H1 (cell line): ENCODE results near the gene GRIA4.

Experiments used
- CHD1 ChIP-seq: IDR thresholded peaks from 2 replicates; pipeline ENCODE4 v1.6.1; 2012; ENCODE audit warnings: low read depth, low read length, improper control_type of control experiment
- CTCF ChIP-seq, 3 experiments: IDR thresholded peaks; 1 replicate in 2 of 3; 2 replicates in 1 of 3; pipeline versions ENCODE4 v1.5.1 to v1.6.1; 2011; ENCODE audit warnings: low read length in 3 of 3, mild to moderate bottlenecking in 3 of 3, inconsistent platforms in 2 of 3, low read depth in 1 of 3, moderate library complexity in 1 of 3; ENCODE audit not compliant: insufficient read depth in 1 of 3; ENCODE audit errors: control extremely low read depth in 1 of 3
- EZH2 ChIP-seq: fragments of 200-600 bp; sonication (generic); IDR thresholded peaks from 2 replicates; pipeline ENCODE4 v1.7.1; 2012; ENCODE audit warnings: low read depth, mild to moderate bottlenecking, moderate library complexity, low read length, inconsistent platforms; ENCODE audit not compliant: severe bottlenecking
- HDAC6 ChIP-seq: IDR thresholded peaks from one replicate; pipeline ENCODE4 v1.7.1; 2012; ENCODE audit warnings: low read depth, mild to moderate bottlenecking, inconsistent platforms, low read length, moderate library complexity
- NRF1 ChIP-seq: IDR thresholded peaks from 2 replicates; pipeline ENCODE4 v1.6.1; 2011; ENCODE audit warnings: mild to moderate bottlenecking, low read depth, low read length, improper control_type of control experiment
- POLR2A ChIP-seq, 2 experiments: IDR thresholded peaks; 1 replicate in 1 of 2; 2 replicates in 1 of 2; pipeline ENCODE4 v1.6.1; 2011; ENCODE audit warnings: low read depth in 2 of 2, low read length in 2 of 2, mild to moderate bottlenecking in 2 of 2; ENCODE audit errors: control extremely low read depth in 1 of 2
- POLR2AphosphoS5 ChIP-seq: IDR thresholded peaks from 2 replicates; pipeline ENCODE4 v1.6.1; 2011; ENCODE audit warnings: low read depth, low read length
- RBBP5 ChIP-seq: IDR thresholded peaks from 2 replicates; pipeline ENCODE4 v1.7.1; 2012; ENCODE audit warnings: low read depth, mild to moderate bottlenecking, inconsistent platforms, low read length, moderate library complexity, borderline replicate concordance
- RXRA ChIP-seq: IDR thresholded peaks from 2 replicates; pipeline ENCODE4 v1.6.1; 2011; ENCODE audit warnings: low read depth, mild to moderate bottlenecking, low read length, moderate library complexity; ENCODE audit not compliant: insufficient read depth
- SIN3A ChIP-seq, 2 experiments: IDR thresholded peaks in 1 of 2; conservative IDR thresholded peaks in 1 of 2; 2 replicates each; pipeline ENCODE4 v1.6.1; 2011 to 2012; ENCODE audit warnings: low read length in 2 of 2, improper control_type of control experiment in 1 of 2, low read depth in 1 of 2, mild to moderate bottlenecking in 1 of 2
- SP1 ChIP-seq: IDR thresholded peaks from 2 replicates; pipeline ENCODE4 v1.6.1; 2011; ENCODE audit warnings: low read depth, low read length
- TCF12 ChIP-seq: IDR thresholded peaks from 2 replicates; pipeline ENCODE4 v1.6.1; 2011; ENCODE audit warnings: low read depth, mild to moderate bottlenecking, low read length

GRCh38 chr11:105878510-105878909, 268.6 kb downstream of the GRIA4 start:
- TF ChIP-seq TCF12 (no peak), CHD1 (no peak), SP1 (no peak), POLR2A (IDR thresholded peaks at IDR 0.05; ENCODE audit: control extremely low read depth in 1 of 2, low read depth in 2 of 2, low read length in 2 of 2) (no peak), RBBP5 (no peak), CTCF (IDR thresholded peaks at IDR 0.05; ENCODE audit: control extremely low read depth in 1 of 3, insufficient read depth in 1 of 3, low read depth in 1 of 3, low read length in 3 of 3) (no peak), EZH2 (no peak), SIN3A (conservative IDR thresholded peaks at IDR 0.05 in 1 of 2, IDR thresholded peaks at IDR 0.05 in 1 of 2; ENCODE audit: low read depth in 1 of 2, low read length in 2 of 2) (no peak), RXRA (no peak), NRF1 (no peak), HDAC6 (no peak), POLR2AphosphoS5 (no peak)
